AG04449 (cell line): ENCODE measurements around the gene VCAM1.

Experiments used
- CTCF ChIA-PET: fragments of 350-600 bp; formaldehyde crosslinking; extraction: SDS; loops from one replicate; lab custom pipeline; 2021; ENCODE audit warnings: antibody characterized with exemption; lab: Yijun Ruan, JAX
- POLR2A ChIA-PET: fragments of 400-600, 350-600 bp; formaldehyde crosslinking; extraction: SDS; loops from one replicate; lab custom pipeline; 2020; ENCODE audit warnings: antibody characterized with exemption, inconsistent platforms; lab: Yijun Ruan, JAX
- DNase-seq: peaks from one replicate; pipeline ENCODE4 v3.0.0-alpha.2; 2010; ENCODE audit warnings: low read depth, low spot score
- H3K4me3 ChIP-seq: 2 replicates; pipeline ENCODE4 v1.5.1; 2011; ENCODE audit warnings: low read depth, mild to moderate bottlenecking, control low read depth, low read length
- TF ChIP-seq, protein P1 (sequence below): IDR thresholded peaks from one replicate; pipeline ENCODE4 v1.5.1; 2011; ENCODE audit warnings: mild to moderate bottlenecking, moderate library complexity, low read length, control low read depth, inconsistent platforms; ENCODE audit not compliant: insufficient read depth; ENCODE audit errors: missing control alignments

The VCAM1 gene

DNA sequence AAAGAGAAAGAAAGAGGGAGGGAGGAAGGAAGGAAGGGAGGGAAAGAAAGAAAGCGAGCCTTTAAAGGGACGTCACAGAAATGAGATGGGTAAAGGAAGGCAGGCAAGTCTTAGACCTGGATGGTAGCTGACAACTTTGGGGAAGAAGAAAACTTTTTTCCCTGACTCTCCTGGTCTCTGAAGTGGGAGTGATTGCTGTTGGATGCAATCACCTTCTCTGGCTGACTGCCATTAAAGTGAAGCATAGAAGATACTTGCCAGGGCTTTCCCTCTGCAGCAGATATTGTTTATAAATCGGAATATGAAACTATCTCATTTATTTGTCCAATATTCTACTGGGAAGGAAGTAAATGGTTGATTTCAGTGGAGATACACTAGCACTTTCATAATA is 27.0 kb downstream of the VCAM1 start:
- ChIA-PET POLR2A (no interaction called here), CTCF (no interaction called here)
- TF ChIP-seq, protein P1, sequence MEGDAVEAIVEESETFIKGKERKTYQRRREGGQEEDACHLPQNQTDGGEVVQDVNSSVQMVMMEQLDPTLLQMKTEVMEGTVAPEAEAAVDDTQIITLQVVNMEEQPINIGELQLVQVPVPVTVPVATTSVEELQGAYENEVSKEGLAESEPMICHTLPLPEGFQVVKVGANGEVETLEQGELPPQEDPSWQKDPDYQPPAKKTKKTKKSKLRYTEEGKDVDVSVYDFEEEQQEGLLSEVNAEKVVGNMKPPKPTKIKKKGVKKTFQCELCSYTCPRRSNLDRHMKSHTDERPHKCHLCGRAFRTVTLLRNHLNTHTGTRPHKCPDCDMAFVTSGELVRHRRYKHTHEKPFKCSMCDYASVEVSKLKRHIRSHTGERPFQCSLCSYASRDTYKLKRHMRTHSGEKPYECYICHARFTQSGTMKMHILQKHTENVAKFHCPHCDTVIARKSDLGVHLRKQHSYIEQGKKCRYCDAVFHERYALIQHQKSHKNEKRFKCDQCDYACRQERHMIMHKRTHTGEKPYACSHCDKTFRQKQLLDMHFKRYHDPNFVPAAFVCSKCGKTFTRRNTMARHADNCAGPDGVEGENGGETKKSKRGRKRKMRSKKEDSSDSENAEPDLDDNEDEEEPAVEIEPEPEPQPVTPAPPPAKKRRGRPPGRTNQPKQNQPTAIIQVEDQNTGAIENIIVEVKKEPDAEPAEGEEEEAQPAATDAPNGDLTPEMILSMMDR = no peak
- no peak overlapping the region for H3K4me3 ChIP-seq
- no peak for DNase-seq

DNA sequence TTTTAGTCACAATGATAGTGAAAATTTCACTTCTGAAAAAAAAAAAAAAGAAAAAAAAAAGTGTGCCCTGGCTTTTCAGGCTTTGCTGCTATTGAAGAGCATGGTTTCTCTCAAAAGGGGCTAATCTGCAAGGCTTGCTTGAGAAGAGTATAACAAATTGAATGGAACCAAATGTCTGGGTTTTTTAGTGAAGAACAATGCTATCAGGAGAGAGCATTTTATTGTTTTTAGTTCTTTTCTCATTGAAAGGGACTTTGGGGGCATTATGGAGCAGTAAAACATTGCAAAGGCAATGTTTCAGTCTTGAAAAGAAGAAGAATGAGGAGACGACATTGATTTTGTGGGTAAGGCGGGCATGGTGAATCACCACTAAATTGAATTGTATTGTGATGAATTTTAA is 28.2 kb downstream of the VCAM1 start:
- CTCF ChIA-PET = no interaction called here
- POLR2A ChIA-PET = no interaction called here
- DNase-seq = no peak
- TF ChIP-seq, protein P1 = no peak
- H3K4me3 ChIP-seq = no peak overlapping the region

DNA sequence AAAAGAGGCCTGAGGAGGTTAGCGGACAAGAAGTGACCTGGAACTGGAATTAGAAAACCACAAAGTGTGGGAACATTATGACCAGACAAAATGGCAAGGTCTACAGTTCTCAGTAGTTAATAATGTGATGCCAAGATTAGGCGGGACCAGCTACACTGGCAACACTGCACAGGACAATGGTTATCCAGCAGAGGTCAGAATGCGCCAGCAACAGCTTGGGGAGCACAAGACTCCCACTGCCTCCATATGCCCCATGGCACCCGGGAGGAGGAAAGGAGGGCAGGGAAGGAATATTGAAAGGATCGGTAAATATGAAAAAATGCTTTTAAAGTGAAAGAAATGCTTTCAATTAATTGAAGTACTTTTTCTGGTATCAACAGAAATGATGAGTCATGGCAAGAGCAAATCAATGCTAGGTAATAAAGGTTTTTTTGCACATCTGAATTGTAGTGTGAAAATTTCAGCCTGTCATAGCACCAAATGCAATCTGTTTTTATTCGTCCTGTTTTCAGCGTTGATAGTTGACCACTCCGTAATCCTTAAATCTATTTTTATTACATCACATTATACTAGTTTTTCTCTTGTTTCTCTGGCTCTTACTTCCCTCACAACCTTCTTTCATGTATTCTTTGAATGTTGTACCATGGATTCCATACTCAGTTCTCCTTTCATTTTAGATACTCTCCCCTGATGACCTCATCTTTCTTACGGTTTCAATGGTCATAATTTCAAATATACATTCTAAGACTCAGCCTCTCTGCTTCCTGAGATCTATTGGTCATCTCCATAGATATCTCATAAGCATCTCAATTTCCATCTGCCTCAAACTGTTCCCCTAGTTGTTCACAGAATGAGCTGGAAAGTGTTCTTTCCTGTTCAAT is 30.7 kb downstream of the VCAM1 start:
- no peak overlapping the region for H3K4me3 ChIP-seq
- CTCF ChIA-PET = interaction anchor here (1.0 to 1.4 kb wide), 2 partner anchors 19 to 294 kb away, joined by 3 read pairs; no protein-coding TSS in a partner anchor
- TF ChIP-seq, protein P1 = no peak
- no peak for DNase-seq
- POLR2A ChIA-PET = no interaction called here

DNA sequence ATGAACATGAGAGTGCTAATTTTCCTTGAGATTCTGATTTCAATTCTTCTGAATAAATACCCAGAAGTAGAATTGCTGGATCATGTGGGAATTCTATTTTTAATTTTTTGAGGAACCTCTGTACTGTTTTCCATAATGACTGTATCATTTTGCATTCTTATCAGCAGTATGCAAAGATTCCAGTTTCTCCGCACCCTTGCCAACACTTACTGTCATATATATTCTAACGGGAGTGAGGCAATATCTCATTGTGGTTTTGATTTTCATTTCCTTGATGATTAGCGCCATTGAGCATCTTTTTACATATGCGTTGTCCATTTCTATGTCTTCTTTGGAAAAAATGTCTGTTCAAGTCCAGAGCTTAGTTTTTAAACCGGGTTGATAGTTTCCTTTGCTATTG is 33.2 kb downstream of the VCAM1 start:
- ChIA-PET POLR2A (no interaction called here), CTCF (no interaction called here)
- H3K4me3 ChIP-seq = no peak overlapping the region
- TF ChIP-seq, protein P1 = no peak
- DNase-seq = no peak

DNA sequence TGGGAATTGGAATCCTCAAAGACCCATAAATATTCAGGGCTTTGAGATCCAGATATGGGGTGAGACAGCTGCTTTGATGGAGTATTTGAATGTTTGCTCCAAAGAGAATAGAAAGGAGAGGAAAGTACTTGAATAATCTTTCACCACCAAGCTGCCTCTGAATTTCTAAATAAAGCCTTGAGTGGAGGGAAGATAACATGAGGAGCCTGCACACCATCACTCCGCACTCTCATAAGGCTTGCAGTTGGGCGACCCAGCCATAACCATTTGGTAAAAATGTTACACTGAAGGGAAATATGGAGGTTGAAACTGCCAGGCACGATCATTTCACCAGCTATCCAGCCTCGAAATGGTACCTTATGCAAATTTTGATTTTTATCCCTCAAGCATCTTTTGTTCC is 38.4 kb downstream of the VCAM1 start:
- DNase-seq = no peak
- TF ChIP-seq, protein P1 = no peak
- POLR2A ChIA-PET = no interaction called here
- H3K4me3 ChIP-seq = no peak overlapping the region
- CTCF ChIA-PET = no interaction called here

DNA sequence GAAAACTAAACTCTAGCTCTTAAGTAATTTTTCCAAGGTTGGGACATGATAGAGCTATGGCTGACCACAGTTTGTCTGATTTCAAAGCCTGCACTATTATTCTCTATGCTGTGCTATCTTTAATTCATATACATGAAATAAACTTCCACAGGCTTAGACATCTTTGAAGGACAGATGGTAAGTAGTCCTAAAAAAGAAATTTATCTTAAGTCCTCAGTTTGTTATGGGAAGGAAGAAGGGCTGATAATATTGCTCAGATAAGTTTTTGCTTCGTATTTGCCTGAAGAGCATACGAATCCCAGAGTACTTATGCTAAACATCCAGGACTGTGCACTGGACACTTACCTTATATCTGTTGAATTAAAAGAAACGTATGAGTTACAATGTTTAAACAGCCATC is 39.6 kb downstream of the VCAM1 start:
- TF ChIP-seq, protein P1 = no peak
- no peak overlapping the region for H3K4me3 ChIP-seq
- CTCF ChIA-PET = no interaction called here
- POLR2A ChIA-PET = no interaction called here
- DNase-seq = no peak
